Sigmoid colon (tissue), 7 donors: Measurements from ENCODE around the gene SPRY1. TPM values are rescaled to one million over a fixed set of nuclear protein-coding genes. Genes with fewer than 3 reads are reported as not detected.

Experiments
- DNase-seq: peaks from one replicate; pipeline ENCODE4 v3.0.0-alpha.2; 2019
- H3K27ac ChIP-seq, 4 donors: fragments of 200-600 bp; sonication (generic); one replicate each; pipeline ENCODE4 v1.5.1; 2016 to 2019; ENCODE audit warnings: mild to moderate bottlenecking in 1 of 4
- H3K27me3 ChIP-seq, 3 donors: fragments of 200-600 bp; sonication (generic); one replicate each; pipeline ENCODE4 v1.5.1; 2019; ENCODE audit warnings: mild to moderate bottlenecking in 1 of 3
- H3K36me3 ChIP-seq, 4 donors: fragments of 200-600 bp; sonication (generic); one replicate each; pipeline ENCODE4 v1.5.1; 2016 to 2019
- H3K4me1 ChIP-seq, 4 donors: fragments of 200-600 bp; sonication (generic); one replicate each; pipeline ENCODE4 v1.5.1; 2017 to 2019
- H3K4me3 ChIP-seq, 4 donors: fragments of 200-600 bp; sonication (generic); one replicate each; pipeline ENCODE4 v1.5.1; 2017 to 2019; ENCODE audit warnings: mild to moderate bottlenecking in 2 of 4, moderate library complexity in 1 of 4
- H3K9me3 ChIP-seq, 4 donors: fragments of 200-600 bp in 3 of 4; sonication (generic) in 3 of 4; one replicate each; pipeline versions ENCODE4 v1.5.1 to v1.6.1; 2013 to 2019
- EP300 ChIP-seq, 4 donors: sonication (generic); formaldehyde crosslinking; IDR thresholded peaks; one replicate each; pipeline ENCODE4 v1.6.1; 2017; ENCODE audit warnings: antibody characterized with exemption in 4 of 4
- POLR2A ChIP-seq, 2 donors: fragments of 450-650 bp; IDR thresholded peaks; one replicate each; pipeline ENCODE4 v1.6.1; 2016; ENCODE audit warnings: antibody characterized with exemption in 2 of 2, mild to moderate bottlenecking in 2 of 2, moderate library complexity in 2 of 2
- POLR2AphosphoS5 ChIP-seq, 4 donors: sonication (generic); formaldehyde crosslinking; IDR thresholded peaks; one replicate each; pipeline ENCODE4 v1.6.1; 2017; ENCODE audit warnings: antibody characterized with exemption in 4 of 4
- WGBS, 2 donors: extraction: QIAGEN DNeasy Blood & Tissue Kit; methylation state at CpG; one replicate each; pipeline ENCODE4 v1.1.7; 2013; 5-methylcytosine and 5-hydroxymethylcytosine counted together
- intact Hi-C: fragments of 100-400 bp; cut with DNase I; formaldehyde crosslinking; loops from one replicate; pipeline ENCODE4 v1.15.1; 2023
- polyA plus RNA-seq, 3 donors: library from polyadenylated mRNA; stranded (reverse); fragments of 200-250 nt; gene quantifications; one replicate each; pipeline ENCODE4 v1.2.3, GENCODE V29; 2013
- total RNA-seq, 4 donors: library from RNA; depleted of rRNA; stranded (reverse); fragments of >200 nt; gene quantifications; one replicate each; pipeline ENCODE4 v1.1.0, GENCODE V29; 2016
- TF ChIP-seq, protein P1 (sequence below), 4 experiments: fragments of 450-650 bp in 3 of 4; fragments of 200-600 bp in 1 of 4; IDR thresholded peaks; one replicate each; pipeline ENCODE4 v1.5.1; 2016 to 2019; ENCODE audit warnings: antibody characterized with exemption in 4 of 4, mild to moderate bottlenecking in 3 of 4, moderate library complexity in 2 of 4
- donor health status: healthy with polysubstance abuse.
- donor health status: Bipolar disorder and iron deficiency.
- donor health status: healthy.

The SPRY1 gene, protein sequence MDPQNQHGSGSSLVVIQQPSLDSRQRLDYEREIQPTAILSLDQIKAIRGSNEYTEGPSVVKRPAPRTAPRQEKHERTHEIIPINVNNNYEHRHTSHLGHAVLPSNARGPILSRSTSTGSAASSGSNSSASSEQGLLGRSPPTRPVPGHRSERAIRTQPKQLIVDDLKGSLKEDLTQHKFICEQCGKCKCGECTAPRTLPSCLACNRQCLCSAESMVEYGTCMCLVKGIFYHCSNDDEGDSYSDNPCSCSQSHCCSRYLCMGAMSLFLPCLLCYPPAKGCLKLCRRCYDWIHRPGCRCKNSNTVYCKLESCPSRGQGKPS
- total RNA-seq (10 to 100 TPM; 37.6 to 84.4 (median 56.7) TPM), polyA plus RNA-seq (10 to 100 TPM in 2 of 3 donors, 1 to 10 TPM in 1; 5.5 to 21.0 (median 18.1) TPM)

DNA sequence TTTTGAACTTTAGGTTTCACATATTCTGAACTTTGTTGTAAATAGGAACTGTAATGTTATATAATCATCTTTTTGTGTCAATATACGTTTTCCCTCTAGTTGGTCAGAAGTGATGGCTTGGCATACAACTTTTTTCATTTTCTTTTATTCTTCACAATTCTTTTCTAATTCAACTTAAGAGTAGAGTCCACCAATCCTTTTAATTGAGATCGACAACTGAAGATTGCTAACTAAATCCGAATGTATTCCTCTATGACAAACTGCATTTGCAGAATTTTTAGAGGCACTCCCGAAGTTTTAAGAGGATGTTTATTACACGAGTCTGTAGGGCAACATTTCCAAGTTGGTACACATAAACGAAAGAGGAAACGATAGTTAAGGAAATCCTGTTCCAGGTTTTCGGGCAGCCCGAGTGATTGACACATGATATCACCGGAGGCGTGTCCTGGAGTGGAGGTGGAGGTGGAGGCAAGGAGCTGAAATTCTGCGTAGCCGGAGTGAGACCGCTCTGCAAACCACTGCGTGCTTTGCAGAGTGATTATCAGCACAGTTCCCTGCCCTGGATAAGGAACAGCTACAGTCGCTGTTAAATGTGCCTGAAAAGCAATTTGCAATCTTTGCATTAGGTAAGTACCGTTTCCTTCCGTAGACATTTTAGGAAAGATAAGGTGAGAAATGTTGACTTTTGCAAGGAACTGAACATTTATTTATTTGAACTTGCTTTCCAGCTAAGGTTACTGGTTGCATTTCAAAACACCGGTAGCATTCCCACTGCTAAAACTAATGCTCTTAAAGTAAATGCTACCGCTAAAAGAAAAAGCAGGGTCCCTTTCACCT lies at the start of gene SPRY1:
Gene SPRY1, plus strand, starts transcription at position 489 of the 837 bp plus-strand sequence. CDS start 4,797 bp downstream, outside the sequence.
- peak; percentile 94 for DNase-seq
- H3K36me3 ChIP-seq = no peaks in the 10 kb centered on the region
- H3K4me1 ChIP-seq = peaks cover 0 to 5% (median 4%) of the 10 kb centered on the region in 4 donors
- 1 to 2% methylated on average over 20 of the region's 20 CpGs for WGBS, 2 donors
- TF ChIP-seq, protein P1, sequence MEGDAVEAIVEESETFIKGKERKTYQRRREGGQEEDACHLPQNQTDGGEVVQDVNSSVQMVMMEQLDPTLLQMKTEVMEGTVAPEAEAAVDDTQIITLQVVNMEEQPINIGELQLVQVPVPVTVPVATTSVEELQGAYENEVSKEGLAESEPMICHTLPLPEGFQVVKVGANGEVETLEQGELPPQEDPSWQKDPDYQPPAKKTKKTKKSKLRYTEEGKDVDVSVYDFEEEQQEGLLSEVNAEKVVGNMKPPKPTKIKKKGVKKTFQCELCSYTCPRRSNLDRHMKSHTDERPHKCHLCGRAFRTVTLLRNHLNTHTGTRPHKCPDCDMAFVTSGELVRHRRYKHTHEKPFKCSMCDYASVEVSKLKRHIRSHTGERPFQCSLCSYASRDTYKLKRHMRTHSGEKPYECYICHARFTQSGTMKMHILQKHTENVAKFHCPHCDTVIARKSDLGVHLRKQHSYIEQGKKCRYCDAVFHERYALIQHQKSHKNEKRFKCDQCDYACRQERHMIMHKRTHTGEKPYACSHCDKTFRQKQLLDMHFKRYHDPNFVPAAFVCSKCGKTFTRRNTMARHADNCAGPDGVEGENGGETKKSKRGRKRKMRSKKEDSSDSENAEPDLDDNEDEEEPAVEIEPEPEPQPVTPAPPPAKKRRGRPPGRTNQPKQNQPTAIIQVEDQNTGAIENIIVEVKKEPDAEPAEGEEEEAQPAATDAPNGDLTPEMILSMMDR (IDR thresholded peaks at IDR 0.05) = no peak
- TF ChIP-seq POLR2A (IDR thresholded peaks at IDR 0.05) (peak; percentile 27 to 62), POLR2AphosphoS5 (IDR thresholded peaks at IDR 0.05) (peak; percentile 79 to 94 (median 85)), EP300 (IDR thresholded peaks at IDR 0.05) (no peak)
- H3K4me3 ChIP-seq = peak within 1 kb of the TSS; percentile 65 to 88 (median 76)
- H3K9me3 ChIP-seq = no peaks in the 10 kb centered on the region
- H3K27me3 ChIP-seq = no peaks in the 10 kb centered on the region
- intact Hi-C loops = loop anchor here (5.0 kb wide), 5 partner anchors 161 to 866 kb away; no protein-coding TSS in a partner anchor
- H3K27ac ChIP-seq = peak within 1 kb of the TSS; percentile 83 to 90 (median 86)

DNA sequence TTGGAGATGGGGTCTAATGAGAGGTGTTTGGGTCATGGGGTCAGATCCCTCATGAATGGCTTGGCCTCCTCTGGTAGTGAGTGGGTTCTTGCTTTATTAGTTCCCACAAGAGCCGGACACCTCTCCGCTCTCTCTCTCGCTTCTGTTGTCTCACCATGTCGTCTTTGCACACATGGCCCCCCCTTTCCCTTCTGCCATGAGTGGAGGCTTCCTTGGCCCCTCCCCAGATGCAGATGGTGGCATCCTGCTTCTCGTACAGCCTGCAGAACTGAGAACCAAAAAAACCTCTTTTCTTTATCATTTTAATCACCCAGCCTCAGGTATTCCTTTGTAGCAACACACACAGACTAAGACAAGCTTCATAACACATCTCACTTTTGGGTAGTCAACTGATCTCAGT lies 49.6 kb upstream of the SPRY1 start:
- no peak for DNase-seq
- Histone ChIP-seq H3K9me3 (no peaks in the 10 kb centered on the region), H3K4me1 (peaks cover 0 to 5% (median 2%) of the 10 kb centered on the region in 4 donors), H3K36me3 (no peaks in the 10 kb centered on the region), H3K4me3 (no peak overlapping the region), H3K27ac (no peak overlapping the region), H3K27me3 (no peaks in the 10 kb centered on the region)
- TF ChIP-seq EP300 (IDR thresholded peaks at IDR 0.05) = no peak
- no peak for TF ChIP-seq POLR2A (IDR thresholded peaks at IDR 0.05)
- TF ChIP-seq, protein P1 (IDR thresholded peaks at IDR 0.05) = no peak
- no peak for TF ChIP-seq POLR2AphosphoS5 (IDR thresholded peaks at IDR 0.05)
- 81 to 90% methylated on average over 5 of the region's 5 CpGs for WGBS, 2 donors
- intact Hi-C loops = no loop called here

- intact Hi-C loops = no loop called here
- WGBS, 2 donors = 93 to 94% methylated on average over 4 of the region's 4 CpGs
- no peaks in the 10 kb centered on the region for H3K27me3 ChIP-seq
These were observed 47.6 kb upstream of the SPRY1 start for GRCh38 chr4:123348946-123349345.

GRCh38 chr4:123349421-123350190 lies 47.0 kb upstream of the SPRY1 start:
- Histone ChIP-seq H3K9me3 (no peaks in the 10 kb centered on the region), H3K27ac (no peak overlapping the region), H3K4me1 (peaks cover 0 to 19% (median 7%) of the 10 kb centered on the region in 4 donors), H3K4me3 (no peak overlapping the region), H3K27me3 (no peaks in the 10 kb centered on the region), H3K36me3 (no peaks in the 10 kb centered on the region)
- DNase-seq = no peak
- intact Hi-C loops = no loop called here
- TF ChIP-seq, protein P1 (IDR thresholded peaks at IDR 0.05) = no peak
- no peak for TF ChIP-seq POLR2AphosphoS5 (IDR thresholded peaks at IDR 0.05)
- TF ChIP-seq EP300 (IDR thresholded peaks at IDR 0.05) = no peak
- no peak for TF ChIP-seq POLR2A (IDR thresholded peaks at IDR 0.05)
- WGBS, 2 donors = 34 to 66% methylated on average over 7 of the region's 7 CpGs

More at GRCh38 chr4:123348946-123349345, 47.6 kb upstream of the SPRY1 start:
- Histone ChIP-seq H3K4me1 (peaks cover 0 to 19% (median 7%) of the 10 kb centered on the region in 4 donors), H3K36me3 (no peaks in the 10 kb centered on the region), H3K4me3 (no peak overlapping the region), H3K27ac (no peak overlapping the region), H3K9me3 (no peaks in the 10 kb centered on the region)
- TF ChIP-seq EP300 (IDR thresholded peaks at IDR 0.05) = no peak
- TF ChIP-seq POLR2A (IDR thresholded peaks at IDR 0.05) = no peak
- TF ChIP-seq, protein P1 (IDR thresholded peaks at IDR 0.05) = no peak
- TF ChIP-seq POLR2AphosphoS5 (IDR thresholded peaks at IDR 0.05) = no peak
- DNase-seq = no peak
